K562 (cell line): Measurements from ENCODE around the gene KCNQ2. TPM values are rescaled to one million over a fixed set of nuclear protein-coding genes. Genes with fewer than 3 reads are reported as not detected.

Source experiments
- ATAC-seq: fragments of 200-7000 bp; cut with Tn5 transposase; 3 replicates; pipeline ENCODE4 v1.9.1; 2020; ENCODE audit warnings: moderate library complexity
- BruUV-seq: library from RNA; stranded (reverse); fragments of 400-500 nt; replicated peaks from 2 replicates; lab custom pipeline; 2021; lab: Mats Ljungman, UMichigan
- CTCF ChIA-PET: fragments of 300-600 bp; formaldehyde crosslinking; extraction: SDS; loops from one replicate; lab custom pipeline; 2021; ENCODE audit warnings: low intra/inter-chr PET ratio; lab: Yijun Ruan, JAX
- POLR2A ChIA-PET: fragments of 300-600, 350-650 bp; sonication (Branson Sonifier 250); formaldehyde crosslinking; extraction: SDS; loops from one replicate; lab custom pipeline; 2021; ENCODE audit warnings: antibody characterized with exemption, inconsistent platforms; lab: Yijun Ruan, JAX
- DNase-seq, 4 experiments: peaks; one replicate each; pipeline versions ENCODE4 v3.0.0 to v3.0.0-alpha.2; 2011 to 2018; ENCODE audit warnings: low spot score in 3 of 4, mixed read lengths in 3 of 4; ENCODE audit errors: extremely low read depth in 1 of 4
- FAIRE-seq: peaks from 2 replicates; lab custom pipeline; 2011; peaks lifted over from hg19 to GRCh38; lab: Jason Lieb, UNC
- H2AFZ ChIP-seq: 2 replicates; pipeline ENCODE4 v1.6.0; 2011; ENCODE audit warnings: low read depth, low read length, control low read depth, inconsistent platforms
- H3K27ac ChIP-seq: fragments of 200-600 bp; 3 replicates; pipeline ENCODE4 v1.8.0; 2011; ENCODE audit warnings: low read depth, mild to moderate bottlenecking, control low read depth, inconsistent platforms, low read length, moderate library complexity, mixed read lengths; ENCODE audit errors: extremely low read depth
- H3K27me3 ChIP-seq, 2 experiments: fragments of 300-600 bp in 1 of 2; 2 replicates in 1 of 2; 3 replicates in 1 of 2; pipeline versions ENCODE4 v1.6.0 to v1.8.0; 2011; ENCODE audit warnings: inconsistent platforms in 2 of 2, low read length in 2 of 2, mild to moderate bottlenecking in 1 of 2, mixed read lengths in 1 of 2, moderate library complexity in 1 of 2; ENCODE audit not compliant: control insufficient read depth in 2 of 2, insufficient read depth in 2 of 2
- H3K36me3 ChIP-seq: fragments of 300-600 bp; 3 replicates; pipeline ENCODE4 v1.8.0; 2011; ENCODE audit warnings: mild to moderate bottlenecking, low read length, inconsistent platforms; ENCODE audit not compliant: control insufficient read depth, insufficient read depth
- H3K4me1 ChIP-seq, 2 experiments: fragments of 200-600 bp in 1 of 2; replicated peaks in 1 of 2; 2 replicates in 1 of 2; 3 replicates in 1 of 2; pipeline versions ENCODE4 v1.5.1 to v1.8.0; 2011; ENCODE audit warnings: inconsistent platforms in 2 of 2, low read length in 2 of 2, mild to moderate bottlenecking in 1 of 2, mixed read lengths in 1 of 2, moderate library complexity in 1 of 2; ENCODE audit not compliant: control insufficient read depth in 2 of 2, insufficient read depth in 2 of 2
- H3K4me2 ChIP-seq: 2 replicates; pipeline ENCODE4 v1.6.1; 2011; ENCODE audit warnings: low read length, control low read depth, inconsistent platforms, mixed read lengths; ENCODE audit not compliant: insufficient read depth
- H3K4me3 ChIP-seq: fragments of 200-600 bp; sonication (generic), shearing (Covaris generic); 2 replicates; pipeline ENCODE4 v1.5.1; 2016; ENCODE audit warnings: control low read depth, inconsistent platforms
- H3K79me2 ChIP-seq: fragments of 200-600 bp; 3 replicates; pipeline ENCODE4 v1.8.0; 2011; ENCODE audit warnings: low read length, inconsistent platforms; ENCODE audit not compliant: control insufficient read depth, insufficient read depth
- H3K9ac ChIP-seq, 2 experiments: 2 replicates each; pipeline versions ENCODE4 v1.6.0 to v1.6.1; 2011; ENCODE audit warnings: low read depth in 2 of 2, low read length in 2 of 2, control low read depth in 1 of 2, inconsistent platforms in 1 of 2, mild to moderate bottlenecking in 1 of 2, mixed read lengths in 1 of 2; ENCODE audit not compliant: insufficient read depth in 1 of 2
- H3K9me1 ChIP-seq: one replicate; pipeline ENCODE4 v1.6.0; 2011; ENCODE audit warnings: inconsistent platforms, mild to moderate bottlenecking, low read length, moderate library complexity; ENCODE audit not compliant: control insufficient read depth, insufficient read depth
- H3K9me3 ChIP-seq: replicated peaks from 2 replicates; pipeline ENCODE4 v1.5.1; 2011; ENCODE audit warnings: low read depth, low read length, inconsistent platforms; ENCODE audit not compliant: control insufficient read depth, insufficient read depth
- H4K20me1 ChIP-seq: replicated peaks from 2 replicates; pipeline ENCODE4 v1.6.1; 2011; ENCODE audit warnings: low read length, inconsistent platforms, mixed read lengths; ENCODE audit not compliant: control insufficient read depth, insufficient read depth
- ATF6 ChIP-seq: sonication (generic); formaldehyde crosslinking; IDR thresholded peaks from 2 replicates; pipeline ENCODE4 v1.4.0; 2020; ENCODE audit warnings: mild to moderate bottlenecking, missing genetic modification reagents
- GATAD2A ChIP-seq: fragments of 450-650 bp; IDR thresholded peaks from 2 replicates; pipeline ENCODE4 v1.6.1; 2017
- POLR3G ChIP-seq: IDR thresholded peaks from 2 replicates; pipeline ENCODE4 v1.6.1; 2011; ENCODE audit not compliant: insufficient read length, insufficient replicate concordance; ENCODE audit errors: extremely low read depth
- ZNF280A ChIP-seq: fragments of 450-650 bp; IDR thresholded peaks from 2 replicates; pipeline ENCODE4 v1.6.1; 2018; ENCODE audit warnings: mild to moderate bottlenecking, low read depth; ENCODE audit not compliant: partially characterized antibody
- WGBS: fragments of 100-300 bp; shearing (Covaris generic); methylation state at CpG from one replicate; pipeline ENCODE4 v1.1.6; 2016; ENCODE audit warnings: low coverage, mixed read lengths; ENCODE audit not compliant: insufficient coverage; ENCODE audit errors: missing lambda C conversion rate; 5-methylcytosine and 5-hydroxymethylcytosine counted together
- in situ Hi-C: fragments of 300-500 bp; cut with MboI; formaldehyde crosslinking; loops from 4 replicates; pipeline ENCODE4 v1.15.0; 2018; ENCODE audit warnings: inconsistent platforms, mixed read lengths
- intact Hi-C: fragments of 100-400 bp; cut with micrococcal nuclease; formaldehyde crosslinking; loops from 2 replicates; pipeline ENCODE4 v1.14.2; 2022
- polyA plus RNA-seq, 8 experiments: library from polyadenylated mRNA; depleted of rRNA in 4 of 8; stranded (reverse) in 5 of 8; unstranded in 3 of 8; fragments of >200 nt; fragmentation: Nextera tagmentation in 2 of 8; fragmentation: Illumina TruSeq in 1 of 8; extraction: Ambion mirVana in 2 of 8; extraction: Trizol in 1 of 8; gene quantifications; 2 replicates each; pipeline versions ENCODE4 v1.2.1 to v1.2.3, GENCODE V29; 2011 to 2014; ENCODE audit warnings: inconsistent platforms in 1 of 8, missing spikeins in 1 of 8
- total RNA-seq, 7 experiments: library from RNA; depleted of rRNA in 6 of 7; stranded (reverse); fragments of >200 nt in 6 of 7; fragmentation: Illumina TruSeq in 2 of 7; extraction: Trizol in 2 of 7; gene quantifications; 2 replicates each; pipeline versions ENCODE4 v1.2.1 to v1.2.3, GENCODE V29; 2011 to 2021; ENCODE audit warnings: low replicate concordance in 1 of 7

The KCNQ2 gene
- total and polyA plus RNA-seq, 9 of the 15 experiments (the other 6 are each of a cell fraction or from before 2014, with no cell fraction given): 0.13 to 0.16 TPM; not detected in 7

- Histone ChIP-seq H3K9ac (no peak overlapping the region), H3K9me3 (no peaks in the 10 kb centered on the region), H3K9me1 (no peaks in the 10 kb centered on the region), H3K4me2 (no peak overlapping the region), H4K20me1 (peaks cover 14% of the 10 kb centered on the region), H2AFZ (no peak overlapping the region), H3K36me3 (no peaks in the 10 kb centered on the region), H3K27ac (no peak overlapping the region), H3K79me2 (no peaks in the 10 kb centered on the region), H3K4me1 (peaks cover 0 to 45% of the 10 kb centered on the region in 2 experiments; a peak in 2 of 5 replicates), H3K27me3 (peaks cover 47 to 87% of the 10 kb centered on the region in 2 experiments), H3K4me3 (no peak overlapping the region)
- no peak for FAIRE-seq
- intact Hi-C loops: no loop called here
- ChIA-PET CTCF (no interaction called here), POLR2A (interaction anchor here (1.0 kb wide), 1 partner anchor 75 kb away, joined by 4 read pairs; no protein-coding TSS in a partner anchor)
- TF ChIP-seq ZNF280A: no peak
- TF ChIP-seq POLR3G: no peak
- TF ChIP-seq ATF6 (CRISPR knock-in tag): no peak
- no peak for TF ChIP-seq GATAD2A
- 3% methylated on average over 12 of the region's 12 CpGs for WGBS
- in situ Hi-C loops: no loop called here
- BruUV-seq: no TSS peak
- no peak for DNase-seq
- no peak for ATAC-seq
Measured at GRCh38 chr20:63468421-63468820, 4.0 kb downstream of the KCNQ2 start.
